ENCODE results near the gene ABCF3.

DNA sequence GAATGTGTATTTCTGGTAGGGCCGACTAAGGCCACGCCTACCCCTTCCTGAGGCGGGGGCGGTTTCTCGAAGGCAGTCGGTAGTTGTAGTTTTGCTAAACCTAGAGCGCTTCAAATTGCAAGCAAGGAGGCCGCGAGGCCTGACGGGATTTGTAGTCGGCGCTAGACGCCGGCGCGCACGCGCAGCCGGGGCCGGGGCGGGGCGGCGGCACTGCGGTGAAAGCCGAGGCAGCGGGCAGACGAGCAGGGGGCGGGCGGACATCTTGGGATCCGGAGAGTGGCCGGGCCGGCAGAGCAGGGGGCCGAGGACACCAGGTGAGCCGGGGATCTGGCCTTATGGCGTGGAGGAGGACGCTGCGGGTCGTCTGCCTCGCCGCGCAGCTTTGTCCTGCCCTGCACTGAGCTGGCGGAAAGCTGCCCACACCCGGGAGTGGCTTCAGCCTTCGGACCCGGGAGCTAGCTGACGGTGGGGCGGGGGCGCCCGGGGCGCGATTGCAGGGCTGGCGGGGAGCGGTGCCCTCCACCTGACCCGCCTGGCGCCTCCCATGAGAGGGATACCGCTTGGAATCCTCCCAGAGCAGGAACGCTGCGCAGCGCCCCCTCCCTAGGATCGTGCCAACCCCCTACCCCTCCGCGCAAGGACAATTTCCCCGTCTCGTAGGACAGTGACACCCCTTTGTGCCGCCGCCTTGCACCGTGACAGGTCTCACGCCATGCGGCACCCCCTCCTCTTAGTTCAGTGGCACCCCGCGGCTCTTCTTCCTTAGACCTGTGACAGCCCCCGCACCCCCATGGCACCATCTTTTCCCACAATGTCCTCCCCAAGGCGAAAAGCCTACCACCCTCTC lies 11.1 kb upstream of the ABCF3 start, which contains the start of gene AP2M1:
- TF ChIP-seq, protein P1, sequence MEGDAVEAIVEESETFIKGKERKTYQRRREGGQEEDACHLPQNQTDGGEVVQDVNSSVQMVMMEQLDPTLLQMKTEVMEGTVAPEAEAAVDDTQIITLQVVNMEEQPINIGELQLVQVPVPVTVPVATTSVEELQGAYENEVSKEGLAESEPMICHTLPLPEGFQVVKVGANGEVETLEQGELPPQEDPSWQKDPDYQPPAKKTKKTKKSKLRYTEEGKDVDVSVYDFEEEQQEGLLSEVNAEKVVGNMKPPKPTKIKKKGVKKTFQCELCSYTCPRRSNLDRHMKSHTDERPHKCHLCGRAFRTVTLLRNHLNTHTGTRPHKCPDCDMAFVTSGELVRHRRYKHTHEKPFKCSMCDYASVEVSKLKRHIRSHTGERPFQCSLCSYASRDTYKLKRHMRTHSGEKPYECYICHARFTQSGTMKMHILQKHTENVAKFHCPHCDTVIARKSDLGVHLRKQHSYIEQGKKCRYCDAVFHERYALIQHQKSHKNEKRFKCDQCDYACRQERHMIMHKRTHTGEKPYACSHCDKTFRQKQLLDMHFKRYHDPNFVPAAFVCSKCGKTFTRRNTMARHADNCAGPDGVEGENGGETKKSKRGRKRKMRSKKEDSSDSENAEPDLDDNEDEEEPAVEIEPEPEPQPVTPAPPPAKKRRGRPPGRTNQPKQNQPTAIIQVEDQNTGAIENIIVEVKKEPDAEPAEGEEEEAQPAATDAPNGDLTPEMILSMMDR (IDR thresholded peaks at IDR 0.05) = no peak
- TF ChIP-seq POLR2AphosphoS5 (IDR thresholded peaks at IDR 0.05; ENCODE audit: insufficient read depth in 1 of 2, low read depth in 1 of 2) (peak; percentile 90 to 91), POLR2A (IDR thresholded peaks at IDR 0.05) (peak in 1 of 2 donors; percentile 88)

All from vagina (tissue), 2 donors.